Measurements from ENCODE around the gene MDN1.

Gene MDN1

GRCh38 chr6:89729818-89730217 lies 89.8 kb downstream of the MDN1 start:
- H3K4me3 ChIP-seq (replicated peaks; ENCODE audit: low read depth, low read length), result no peak overlapping the region
- TF ChIP-seq CTCF (IDR thresholded peaks at IDR 0.05; ENCODE audit: low read length, missing control alignments), result no peak
- no peak for DNase-seq (ENCODE audit: low read depth)

- no peak for DNase-seq (ENCODE audit: low read depth)
- no peak overlapping the region for H3K4me3 ChIP-seq (replicated peaks; ENCODE audit: low read depth, low read length)
- TF ChIP-seq CTCF (IDR thresholded peaks at IDR 0.05; ENCODE audit: low read length, missing control alignments), result no peak
Observed at GRCh38 chr6:89727501-89727900, 92.1 kb downstream of the MDN1 start.

- no peak overlapping the region for H3K4me3 ChIP-seq (replicated peaks; ENCODE audit: low read depth, low read length)
- no peak for DNase-seq (ENCODE audit: low read depth)
- no peak for TF ChIP-seq CTCF (IDR thresholded peaks at IDR 0.05; ENCODE audit: low read length, missing control alignments)
Observed at GRCh38 chr6:89724981-89725380, 94.6 kb downstream of the MDN1 start.

GRCh38 chr6:89723046-89723445 lies 96.5 kb downstream of the MDN1 start:
- no peak overlapping the region for H3K4me3 ChIP-seq (replicated peaks; ENCODE audit: low read depth, low read length)
- DNase-seq (ENCODE audit: low read depth), result no peak
- TF ChIP-seq CTCF (IDR thresholded peaks at IDR 0.05; ENCODE audit: low read length, missing control alignments), result no peak

- no peak for TF ChIP-seq CTCF (IDR thresholded peaks at IDR 0.05; ENCODE audit: low read length, missing control alignments)
- DNase-seq (ENCODE audit: low read depth), result no peak
- H3K4me3 ChIP-seq (replicated peaks; ENCODE audit: low read depth, low read length), result no peak overlapping the region
Observed at GRCh38 chr6:89716532-89716931, 103.1 kb downstream of the MDN1 start.

GRCh38 chr6:89711801-89712200 lies 107.8 kb downstream of the MDN1 start:
- no peak for TF ChIP-seq CTCF (IDR thresholded peaks at IDR 0.05; ENCODE audit: low read length, missing control alignments)
- DNase-seq (ENCODE audit: low read depth), result no peak
- H3K4me3 ChIP-seq (replicated peaks; ENCODE audit: low read depth, low read length), result no peak overlapping the region

- H3K4me3 ChIP-seq (replicated peaks; ENCODE audit: low read depth, low read length), result no peak overlapping the region
- TF ChIP-seq CTCF (IDR thresholded peaks at IDR 0.05; ENCODE audit: low read length, missing control alignments), result no peak
- no peak for DNase-seq (ENCODE audit: low read depth)
Observed at GRCh38 chr6:89708316-89708715, 111.3 kb downstream of the MDN1 start.

All from fibroblast of pulmonary artery (primary cell).